T-cell (primary cell): ENCODE measurements around the gene STRN3. TPM values are rescaled to one million over a fixed set of nuclear protein-coding genes. Genes with fewer than 3 reads are reported as not detected.
A peak's percentile ranks its signal among the peaks of the same experiment; 100 is the strongest.
"Not testable (repeated sequence)": the region's sequence is repeated elsewhere in the genome, so short reads cannot be mapped to it uniquely, and the experiment has no call there.

Source experiments
- ATAC-seq, 4 experiments: fragments of 200-7000 bp in 3 of 4; fragments of 150-1000 bp in 1 of 4; cut with Tn5 transposase; replicated peaks in 1 of 4; 1 replicate in 3 of 4; 2 replicates in 1 of 4; pipeline ENCODE4 v1.10.0; 2021; ENCODE audit warnings: moderate library complexity in 3 of 4, mild to moderate bottlenecking in 2 of 4, moderate number of reproducible peaks in 1 of 4
- CTCF ChIA-PET, 2 donors: fragments of 300-600 bp; sonication (Branson Sonifier 250); formaldehyde crosslinking; loops; one replicate each; lab custom pipeline; 2022; ENCODE audit warnings: antibody characterized with exemption in 2 of 2; lab: Charles Lee
- POLR2A ChIA-PET, 2 donors: fragments of 300-600 bp; sonication (Branson Sonifier 250); formaldehyde crosslinking; loops; one replicate each; lab custom pipeline; 2022; ENCODE audit warnings: antibody characterized with exemption in 2 of 2; lab: Charles Lee
- DNase-seq, 35 experiments: peaks; one replicate each; pipeline versions ENCODE4 v3.0.0 to v3.0.0-alpha.2; 2013 to 2023
- H3K27ac ChIP-seq: one replicate; pipeline ENCODE4 v1.5.1; 2013; ENCODE audit warnings: low read length
- H3K27me3 ChIP-seq, 2 experiments: replicated peaks in 1 of 2; 1 replicate in 1 of 2; 2 replicates in 1 of 2; pipeline versions ENCODE4 v1.6.1 to v1.7.0; 2013; ENCODE audit warnings: low read length in 1 of 2, mixed read lengths in 1 of 2; ENCODE audit not compliant: control insufficient read depth in 2 of 2, insufficient read depth in 2 of 2; ENCODE audit errors: extremely low read depth in 1 of 2
- H3K36me3 ChIP-seq, 2 donors: 1 replicate in 1 of 2; 2 replicates in 1 of 2; pipeline versions ENCODE4 v1.6.1 to v1.7.0; 2013; ENCODE audit warnings: low read length in 1 of 2; ENCODE audit not compliant: control insufficient read depth in 2 of 2, insufficient read depth in 1 of 2; ENCODE audit errors: extremely low read depth in 1 of 2
- H3K4me1 ChIP-seq, 2 experiments: 1 replicate in 1 of 2; 2 replicates in 1 of 2; pipeline versions ENCODE4 v1.6.1 to v1.7.0; 2013; ENCODE audit warnings: low read length in 2 of 2, mixed read lengths in 1 of 2; ENCODE audit not compliant: insufficient read depth in 2 of 2, control insufficient read depth in 1 of 2; ENCODE audit errors: extremely low read depth in 1 of 2
- H3K4me3 ChIP-seq, 2 donors: 1 replicate in 1 of 2; 2 replicates in 1 of 2; pipeline versions ENCODE4 v1.5.1 to v1.7.0; 2013; ENCODE audit warnings: mild to moderate bottlenecking in 2 of 2, low read length in 1 of 2, moderate library complexity in 1 of 2; ENCODE audit not compliant: control insufficient read depth in 1 of 2; ENCODE audit errors: extremely low read depth in 1 of 2
- H3K9me3 ChIP-seq: 2 replicates; pipeline ENCODE4 v1.7.0; 2013
- H3K27ac Mint-ChIP-seq, 2 donors: one replicate each; pipeline ENCODE4 v1.8.0; 2020 to 2021; ENCODE audit warnings: mild to moderate bottlenecking in 2 of 2, mixed read lengths in 2 of 2
- H3K27me3 Mint-ChIP-seq, 2 donors: one replicate each; pipeline ENCODE4 v1.8.0; 2021 to 2022; ENCODE audit warnings: mixed read lengths in 2 of 2
- H3K36me3 Mint-ChIP-seq: one replicate; pipeline ENCODE4 v1.8.0; 2021; ENCODE audit warnings: mixed read lengths
- H3K4me1 Mint-ChIP-seq, 3 donors: one replicate each; pipeline ENCODE4 v1.8.0; 2020 to 2022; ENCODE audit warnings: mixed read lengths in 3 of 3, mild to moderate bottlenecking in 1 of 3
- H3K4me3 Mint-ChIP-seq, 3 donors: one replicate each; pipeline ENCODE4 v1.8.0; 2020 to 2022; ENCODE audit warnings: mild to moderate bottlenecking in 3 of 3, mixed read lengths in 3 of 3, moderate library complexity in 3 of 3
- H3K9me3 Mint-ChIP-seq, 3 donors: one replicate each; pipeline ENCODE4 v1.8.0; 2020 to 2022; ENCODE audit warnings: mixed read lengths in 3 of 3
- WGBS: methylation state at CpG from one replicate; pipeline ENCODE4 v1.1.5; 2013; ENCODE audit warnings: missing lambda C conversion rate; ENCODE audit not compliant: insufficient coverage; 5-methylcytosine and 5-hydroxymethylcytosine counted together
- total RNA-seq, 35 experiments: library from RNA in 6 of 35; stranded (reverse) in 6 of 35; fragments of 120-200 nt in 1 of 35; gene quantifications; one replicate each; pipeline versions ENCODE4 v1.2.1 to v1.2.4 and lab custom pipeline; 2013 to 2026

The STRN3 gene
- total RNA-seq, 5 donors from 2014 or later (not counting 1 experiment from before 2014, with no cell fraction given): 18.4 to 31.4 (median 21.5) TPM

GRCh38 chr14:30972036-30972732 lies 54.0 kb downstream of the STRN3 start:
- WGBS: 96% methylated on average over 6 of the region's 11 CpGs
- H3K27ac Mint-ChIP-seq, H3K36me3 ChIP-seq, DNase-seq, H3K9me3 Mint-ChIP-seq, H3K27ac ChIP-seq, H3K27me3 ChIP-seq, H3K4me3 Mint-ChIP-seq, H3K27me3 Mint-ChIP-seq, H3K4me3 ChIP-seq, ATAC-seq, POLR2A ChIA-PET, H3K9me3 ChIP-seq, H3K36me3 Mint-ChIP-seq: not testable (repeated sequence)
- peaks cover 0 to 13% of the 10 kb centered on the region in 2 experiments for H3K4me1 ChIP-seq
- CTCF ChIA-PET: interaction anchor here (1.0 to 1.3 kb wide), 2 partner anchors 9 to 111 kb away, joined by 3 read pairs; no protein-coding TSS in a partner anchor
- H3K4me1 Mint-ChIP-seq: peaks cover 61 to 72% (median 62%) of the 10 kb centered on the region in 3 donors

- ATAC-seq (no peak), DNase-seq (no peak)
- peaks cover 60 to 66% (median 63%) of the 10 kb centered on the region in 3 donors for H3K4me1 Mint-ChIP-seq
- H3K4me3 Mint-ChIP-seq: no peak overlapping the region
- H3K36me3 ChIP-seq: peaks cover 0 to 1% of the 10 kb centered on the region in 2 donors
- peaks cover 7% of the 10 kb centered on the region for H3K36me3 Mint-ChIP-seq
- no peak overlapping the region for H3K4me3 ChIP-seq
- CTCF ChIA-PET: interaction anchor here (1.0 to 1.3 kb wide), 2 partner anchors 10 to 111 kb away, joined by 3 read pairs; no protein-coding TSS in a partner anchor
- POLR2A ChIA-PET: no interaction called here
- peaks cover 0 to 2% (median 1%) of the 10 kb centered on the region in 3 donors for H3K9me3 Mint-ChIP-seq
- no peak overlapping the region for H3K27ac Mint-ChIP-seq
- H3K27me3 Mint-ChIP-seq: no peaks in the 10 kb centered on the region
- no peaks in the 10 kb centered on the region for H3K9me3 ChIP-seq
- H3K4me1 ChIP-seq: peaks cover 0 to 13% of the 10 kb centered on the region in 2 experiments
- H3K27me3 ChIP-seq: no peaks in the 10 kb centered on the region
- WGBS: no CpG with 5 or more reads among the region's 5 CpGs
- H3K27ac ChIP-seq: no peak overlapping the region
Measured at GRCh38 chr14:30971586-30971985, 54.6 kb downstream of the STRN3 start.

- CTCF ChIA-PET, H3K27me3 Mint-ChIP-seq, H3K4me3 Mint-ChIP-seq, H3K4me3 ChIP-seq, H3K9me3 ChIP-seq, H3K27ac ChIP-seq, ATAC-seq, H3K36me3 ChIP-seq, H3K27me3 ChIP-seq, POLR2A ChIA-PET, DNase-seq: not testable (repeated sequence)
- Mint-ChIP-seq H3K4me1 (peaks cover 55 to 60% (median 58%) of the 10 kb centered on the region in 3 donors), H3K9me3 (peaks cover 5 to 11% (median 11%) of the 10 kb centered on the region in 3 donors), H3K36me3 (peaks cover 20% of the 10 kb centered on the region), H3K27ac (peak overlapping the region in 1 of 2 donors; percentile 17)
- WGBS: 44% methylated on average over 3 of the region's 4 CpGs
- H3K4me1 ChIP-seq: peaks cover 0 to 13% of the 10 kb centered on the region in 2 experiments
Measured at GRCh38 chr14:30969796-30970195, 56.4 kb downstream of the STRN3 start.

GRCh38 chr14:30967364-30968098 lies 58.6 kb downstream of the STRN3 start:
- H3K36me3 ChIP-seq: peaks cover 3 to 13% of the 10 kb centered on the region in 2 donors
- CTCF ChIA-PET, H3K9me3 ChIP-seq, ATAC-seq, H3K4me3 ChIP-seq, H3K27me3 ChIP-seq, H3K4me3 Mint-ChIP-seq, H3K27ac ChIP-seq, DNase-seq, POLR2A ChIA-PET, H3K27me3 Mint-ChIP-seq, H3K27ac Mint-ChIP-seq, H3K4me1 ChIP-seq: not testable (repeated sequence)
- Mint-ChIP-seq H3K4me1 (peaks cover 46 to 59% (median 48%) of the 10 kb centered on the region in 3 donors), H3K36me3 (peaks cover 35% of the 10 kb centered on the region), H3K9me3 (peaks cover 5 to 11% (median 11%) of the 10 kb centered on the region in 3 donors)
- WGBS: 93% methylated on average over 3 of the region's 11 CpGs

- Histone ChIP-seq H3K4me1 (peaks cover 0 to 7% of the 10 kb centered on the region in 2 experiments), H3K27me3 (no peaks in the 10 kb centered on the region), H3K4me3 (peak overlapping the region in 1 of 2 donors; percentile 47), H3K9me3 (peaks cover 3% of the 10 kb centered on the region), H3K27ac (no peak overlapping the region), H3K36me3 (peaks cover 3 to 13% of the 10 kb centered on the region in 2 donors)
- ChIA-PET POLR2A (interaction anchor here in 1 of 2 donors (0.6 kb wide), 1 partner anchor 716 kb away, joined by 4 read pairs; no protein-coding TSS in a partner anchor), CTCF (no interaction called here)
- Mint-ChIP-seq H3K4me1 (peaks cover 41 to 54% (median 44%) of the 10 kb centered on the region in 3 donors), H3K27ac (no peak overlapping the region), H3K36me3 (peaks cover 35% of the 10 kb centered on the region), H3K9me3 (peaks cover 5 to 11% (median 11%) of the 10 kb centered on the region in 3 donors), H3K4me3 (no peak overlapping the region), H3K27me3 (no peaks in the 10 kb centered on the region)
- ATAC-seq: no peak
- no peak for DNase-seq
- 97% methylated on average over 11 of the region's 15 CpGs for WGBS
Measured at GRCh38 chr14:30966415-30967363, 59.5 kb downstream of the STRN3 start.
